OCI-LY7 (cell line): Measurements from ENCODE around the gene PHF1.
"Not testable (repeated sequence)": the region's sequence is repeated elsewhere in the genome, so short reads cannot be mapped to it uniquely, and the experiment has no call there.

Experiments
- CTCF ChIP-seq: fragments of 200-600 bp; sonication (generic); conservative IDR thresholded peaks from 2 replicates; pipeline ENCODE4 v1.5.1; 2014; ENCODE audit warnings: mild to moderate bottlenecking, antibody characterized with exemption, low read length, moderate library complexity, mixed read lengths
- EZH2phosphoT487 ChIP-seq: fragments of 200-600 bp; sonication (generic); IDR thresholded peaks from 2 replicates; pipeline ENCODE4 v1.6.1; 2018; ENCODE audit warnings: low read depth, borderline replicate concordance, mild to moderate bottlenecking, mixed run types, antibody characterized with exemption, low read length, moderate library complexity, mixed read lengths

GRCh38 chr6:33379184-33379583 is 31.6 kb upstream of the PHF1 start:
- TF ChIP-seq CTCF, EZH2phosphoT487: not testable (repeated sequence)
